ENCODE data around the gene INA. TPM values are rescaled to one million over a fixed set of nuclear protein-coding genes. Genes with fewer than 3 reads are reported as not detected.

Gene INA
- total and polyA plus RNA-seq, 2 experiments from 2014 or later, result 10.0 to 25.1 TPM

- H3K4me3 ChIP-seq, result no peak overlapping the region
- H3K4me1 ChIP-seq (ENCODE audit: insufficient read depth), result peaks cover 6% of the 10 kb centered on the region; the same call in 1 of the 2 replicates
- no peaks in the 10 kb centered on the region for H3K79me2 ChIP-seq (replicated peaks; ENCODE audit: insufficient read depth)
- H3K27me3 Mint-ChIP-seq (ENCODE audit: insufficient read depth, low read depth, poor library complexity), result peaks cover 8% of the 10 kb centered on the region
- no peaks in the 10 kb centered on the region; the same call in 1 of the 2 replicates for H3K36me3 ChIP-seq (ENCODE audit: insufficient read depth)
- H3K4me2 ChIP-seq, result no peak overlapping the region
- no peak overlapping the region for H3K4me3 Mint-ChIP-seq
- H3K9me2 ChIP-seq (ENCODE audit: insufficient read depth), result 0 out of 2 replicates have a peak, but pooled peaks cover 5% of the 10 kb centered on the region
- H3K27me3 ChIP-seq (ENCODE audit: insufficient read depth), result no peaks in the 10 kb centered on the region
- no peak overlapping the region for H3K27ac Mint-ChIP-seq
- H3K36me3 Mint-ChIP-seq (ENCODE audit: low read depth), result peaks cover 20% of the 10 kb centered on the region
- peaks cover 16% of the 10 kb centered on the region for H3K4me1 Mint-ChIP-seq
- TF ChIP-seq EZH2phosphoT487 (IDR thresholded peaks at IDR 0.05; ENCODE audit: unreplicated experiment), result no peak
- H3K27ac ChIP-seq (ENCODE audit: low read depth), result no peak overlapping the region
- ATAC-seq (no peak), DNase-seq (ENCODE audit: low spot score) (no peak)
- no peaks in the 10 kb centered on the region for H4K20me1 ChIP-seq (replicated peaks; ENCODE audit: insufficient read depth)
- H3K9me3 Mint-ChIP-seq, result peaks cover 28% of the 10 kb centered on the region
- peaks cover 5% of the 10 kb centered on the region; the same call in 1 of the 2 replicates for H3F3A ChIP-seq (replicated peaks; ENCODE audit: low read depth)
- H2AFZ ChIP-seq, result no peak overlapping the region
Measured at GRCh38 chr10:103227416-103227815, 49.5 kb upstream of the INA start.

GRCh38 chr10:103231047-103231551 lies 45.8 kb upstream of the INA start:
- Mint-ChIP-seq H3K27ac (peak overlapping the region; percentile 75; the same call in 1 of the 2 replicates), H3K4me3 (no peak overlapping the region), H3K36me3 (ENCODE audit: low read depth) (no peaks in the 10 kb centered on the region), H3K4me1 (peaks cover 20% of the 10 kb centered on the region), H3K9me3 (no peaks in the 10 kb centered on the region; the same call in 2 of the 3 replicates), H3K27me3 (ENCODE audit: insufficient read depth, low read depth, poor library complexity) (peaks cover 9% of the 10 kb centered on the region)
- no peak overlapping the region for H3K4me3 ChIP-seq
- H3K4me2 ChIP-seq, result peak overlapping the region; percentile 3; the same call in 1 of the 2 replicates
- H4K20me1 ChIP-seq (replicated peaks; ENCODE audit: insufficient read depth), result no peaks in the 10 kb centered on the region
- ATAC-seq (peak; percentile 88), DNase-seq (ENCODE audit: low spot score) (peak; percentile 95)
- H3K27ac ChIP-seq (ENCODE audit: low read depth), result peak overlapping the region; percentile 94
- H3F3A ChIP-seq (replicated peaks; ENCODE audit: low read depth), result peaks cover 5% of the 10 kb centered on the region; the same call in 1 of the 2 replicates
- TF ChIP-seq CREB1 (CRISPR knock-in tag; IDR thresholded peaks at IDR 0.05; ENCODE audit: low read depth) (no peak), ZNF114 (CRISPR knock-in tag; IDR thresholded peaks at IDR 0.05) (no peak), EZH2phosphoT487 (IDR thresholded peaks at IDR 0.05; ENCODE audit: unreplicated experiment) (no peak), ETS1 (IDR thresholded peaks at IDR 0.05) (0 out of 2 replicates have a peak, but pooled peaks have one; percentile 35), ZNF462 (CRISPR knock-in tag; IDR thresholded peaks at IDR 0.05) (peak; percentile 70), NANOG (IDR thresholded peaks at IDR 0.05; ENCODE audit: borderline replicate concordance) (peak; percentile 84)
- no peaks in the 10 kb centered on the region for H3K9me2 ChIP-seq (ENCODE audit: insufficient read depth)
- H3K79me2 ChIP-seq (replicated peaks; ENCODE audit: insufficient read depth), result no peaks in the 10 kb centered on the region
- no peaks in the 10 kb centered on the region for H3K36me3 ChIP-seq (ENCODE audit: insufficient read depth)
- H3K27me3 ChIP-seq (ENCODE audit: insufficient read depth), result no peaks in the 10 kb centered on the region
- H2AFZ ChIP-seq, result no peak overlapping the region
- H3K4me1 ChIP-seq (ENCODE audit: insufficient read depth), result peaks cover 6% of the 10 kb centered on the region
